HL-60/S4 treated with retinoic acid at 250 ng/mL for 4 days and 3 days (cell line): ENCODE measurements around the gene NKX6-1.

Experiments used
- in situ Hi-C: fragments of 300-500 bp; cut with MboI; formaldehyde crosslinking; loops from 2 replicates; pipeline ENCODE4 v1.7.0; 2022; ENCODE audit warnings: low sequenced_read_pairs

Gene NKX6-1

GRCh38 chr4:84480082-84480481 is 19.0 kb downstream of the NKX6-1 start:
- in situ Hi-C loops = no loop called here

GRCh38 chr4:84479663-84480062 is 19.4 kb downstream of the NKX6-1 start:
- in situ Hi-C loops = no loop called here

GRCh38 chr4:84477738-84478137 is 21.4 kb downstream of the NKX6-1 start:
- in situ Hi-C loops = no loop called here

GRCh38 chr4:84474107-84474506 is 25.0 kb downstream of the NKX6-1 start:
- in situ Hi-C loops = no loop called here

GRCh38 chr4:84472154-84472553 is 26.9 kb downstream of the NKX6-1 start:
- in situ Hi-C loops = no loop called here

GRCh38 chr4:84470204-84470785 is 28.8 kb downstream of the NKX6-1 start:
- in situ Hi-C loops = no loop called here

- in situ Hi-C loops = no loop called here
These were observed 31.5 kb downstream of the NKX6-1 start for GRCh38 chr4:84467601-84468000.

- in situ Hi-C loops = no loop called here
These were observed 39.3 kb downstream of the NKX6-1 start for GRCh38 chr4:84459783-84460182.

- in situ Hi-C loops = no loop called here
These were observed 42.9 kb downstream of the NKX6-1 start for GRCh38 chr4:84456157-84456556.

GRCh38 chr4:84455697-84456096 is 43.4 kb downstream of the NKX6-1 start:
- in situ Hi-C loops = no loop called here

GRCh38 chr4:84451546-84451945 is 47.5 kb downstream of the NKX6-1 start:
- in situ Hi-C loops = no loop called here

GRCh38 chr4:84443523-84443922 is 55.6 kb downstream of the NKX6-1 start:
- in situ Hi-C loops = no loop called here

GRCh38 chr4:84442778-84443177 is 56.3 kb downstream of the NKX6-1 start:
- in situ Hi-C loops = no loop called here
